ENCODE results near the gene NBR1. TPM values are rescaled to one million over a fixed set of nuclear protein-coding genes. Genes with fewer than 3 reads are reported as not detected.
"Not testable (repeated sequence)": the region's sequence is repeated elsewhere in the genome, so short reads cannot be mapped to it uniquely, and the experiment has no call there.

The NBR1 gene
- total and polyA plus RNA-seq, 7 donors = 50.9 to 98.1 (median 77.9) TPM

DNA sequence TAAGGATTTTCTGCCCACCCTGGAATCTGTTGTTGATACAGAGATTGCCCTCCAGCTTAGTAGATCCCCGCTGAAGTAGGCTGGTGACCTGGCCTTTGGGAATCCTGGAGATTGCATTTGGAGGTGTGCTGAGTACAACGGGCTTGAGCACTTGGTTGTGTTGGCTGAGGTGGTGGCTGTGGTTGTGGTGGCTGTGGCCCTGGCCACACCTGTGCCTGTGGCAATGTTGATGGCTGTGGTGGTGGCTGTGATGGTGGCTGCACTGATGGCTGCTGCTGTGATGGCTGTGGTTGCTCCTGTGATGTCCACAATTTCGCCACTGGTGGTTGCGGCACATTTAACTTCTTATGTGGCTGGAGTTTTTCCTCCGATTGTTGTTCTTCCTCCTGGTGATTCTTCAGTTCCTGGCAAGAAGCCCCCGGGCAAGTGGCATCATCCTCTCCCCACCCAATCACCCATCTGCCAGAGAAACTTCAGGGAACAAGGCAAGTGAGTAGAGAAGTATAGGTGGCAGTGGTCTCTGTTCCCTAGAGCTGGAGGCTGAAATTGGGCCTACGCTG lies 53.2 kb downstream of the NBR1 start:
- WGBS, 2 donors = 86 to 93% methylated on average over 7 of the region's 7 CpGs
- TF ChIP-seq, protein P1, sequence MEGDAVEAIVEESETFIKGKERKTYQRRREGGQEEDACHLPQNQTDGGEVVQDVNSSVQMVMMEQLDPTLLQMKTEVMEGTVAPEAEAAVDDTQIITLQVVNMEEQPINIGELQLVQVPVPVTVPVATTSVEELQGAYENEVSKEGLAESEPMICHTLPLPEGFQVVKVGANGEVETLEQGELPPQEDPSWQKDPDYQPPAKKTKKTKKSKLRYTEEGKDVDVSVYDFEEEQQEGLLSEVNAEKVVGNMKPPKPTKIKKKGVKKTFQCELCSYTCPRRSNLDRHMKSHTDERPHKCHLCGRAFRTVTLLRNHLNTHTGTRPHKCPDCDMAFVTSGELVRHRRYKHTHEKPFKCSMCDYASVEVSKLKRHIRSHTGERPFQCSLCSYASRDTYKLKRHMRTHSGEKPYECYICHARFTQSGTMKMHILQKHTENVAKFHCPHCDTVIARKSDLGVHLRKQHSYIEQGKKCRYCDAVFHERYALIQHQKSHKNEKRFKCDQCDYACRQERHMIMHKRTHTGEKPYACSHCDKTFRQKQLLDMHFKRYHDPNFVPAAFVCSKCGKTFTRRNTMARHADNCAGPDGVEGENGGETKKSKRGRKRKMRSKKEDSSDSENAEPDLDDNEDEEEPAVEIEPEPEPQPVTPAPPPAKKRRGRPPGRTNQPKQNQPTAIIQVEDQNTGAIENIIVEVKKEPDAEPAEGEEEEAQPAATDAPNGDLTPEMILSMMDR (IDR thresholded peaks at IDR 0.05) = no peak
- TF ChIP-seq POLR2AphosphoS5 (IDR thresholded peaks at IDR 0.05) = no peak
- no peak for TF ChIP-seq EP300 (IDR thresholded peaks at IDR 0.05)
- TF ChIP-seq POLR2A (IDR thresholded peaks at IDR 0.05) = no peak

GRCh38 chr17:43226393-43226792 lies 55.4 kb downstream of the NBR1 start:
- Histone ChIP-seq H3K4me3 (no peak overlapping the region), H3K9me3 (no peaks in the 10 kb centered on the region), H3K27ac (no peak overlapping the region), H3K27me3 (no peaks in the 10 kb centered on the region), H3K36me3 (peaks cover 0 to 16% (median 0%) of the 10 kb centered on the region in 4 donors), H3K4me1 (no peaks in the 10 kb centered on the region)
- intact Hi-C loops (cut with DNase I) = no loop called here
- DNase-seq = peak; percentile 19
- WGBS, 2 donors = 92 to 97% methylated on average over 7 of the region's 7 CpGs
- no peak for TF ChIP-seq EP300 (IDR thresholded peaks at IDR 0.05)
- no peak for TF ChIP-seq POLR2A (IDR thresholded peaks at IDR 0.05)
- TF ChIP-seq, protein P1 (IDR thresholded peaks at IDR 0.05) = no peak
- TF ChIP-seq POLR2AphosphoS5 (IDR thresholded peaks at IDR 0.05) = no peak

More for the DNA sequence above, 53.2 kb downstream of the NBR1 start:
- intact Hi-C loops (cut with DNase I) = no loop called here
- Histone ChIP-seq H3K4me3 (no peak overlapping the region), H3K27me3 (no peaks in the 10 kb centered on the region), H3K4me1 (no peaks in the 10 kb centered on the region), H3K9me3 (no peaks in the 10 kb centered on the region), H3K27ac (no peak overlapping the region), H3K36me3 (peaks cover 0 to 16% (median 0%) of the 10 kb centered on the region in 4 donors)
- DNase-seq = peak; percentile 7

- peaks cover 0 to 16% (median 0%) of the 10 kb centered on the region in 4 donors for H3K36me3 ChIP-seq
- intact Hi-C loops (cut with DNase I); H3K4me3 ChIP-seq; H3K9me3 ChIP-seq; H3K27me3 ChIP-seq; H3K4me1 ChIP-seq; DNase-seq; H3K27ac ChIP-seq: not testable (repeated sequence)
- WGBS, 2 donors = no CpG with 5 or more reads among the region's 7 CpGs
Measured at GRCh38 chr17:43228020-43228782, 57.2 kb downstream of the NBR1 start, which contains the start of gene CCDC200. Gene CCDC200, minus strand, starts transcription at chr17:43228623. Its CDS starts 69 bp downstream, at chr17:43228554.

DNA sequence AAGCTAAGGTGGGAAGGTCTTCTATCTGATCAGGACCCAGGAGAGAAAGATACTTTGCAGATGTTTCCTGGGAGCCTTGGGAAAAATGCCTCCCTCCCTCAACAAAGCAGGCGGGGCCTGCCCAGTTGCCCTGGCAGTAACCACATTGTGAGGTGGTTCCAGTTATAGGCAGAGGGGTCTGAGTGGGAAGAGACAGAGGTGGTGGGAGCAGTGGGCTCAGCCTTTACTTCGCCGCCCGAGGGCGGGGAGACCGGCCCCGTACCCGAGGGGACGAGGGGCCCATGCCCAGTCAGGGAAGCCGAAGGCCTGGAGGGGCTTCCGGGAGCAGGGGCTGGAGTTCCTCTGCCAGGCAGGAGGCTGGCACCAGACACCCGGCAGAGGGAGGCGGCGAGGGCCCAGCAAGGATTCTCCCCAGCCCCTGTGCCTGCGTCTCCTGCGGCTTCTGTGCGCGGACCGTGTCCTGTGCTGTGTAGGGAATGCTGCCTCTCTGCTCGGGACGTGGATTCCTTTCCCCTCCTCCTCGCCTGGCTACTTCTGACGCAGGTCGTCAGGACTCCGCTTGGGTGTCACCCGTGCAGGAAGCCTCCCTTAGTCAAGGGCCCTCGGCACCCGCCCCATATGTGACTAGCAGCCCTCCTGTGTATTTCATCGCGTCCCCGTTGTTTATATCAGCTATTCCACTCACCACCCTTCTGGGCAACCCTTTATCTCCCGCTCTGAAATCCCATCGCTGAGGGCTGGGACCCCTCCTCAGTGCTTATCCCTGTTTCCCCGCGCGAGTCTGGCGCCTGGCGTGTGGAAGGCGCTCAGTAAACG lies 60.4 kb downstream of the NBR1 start:
- 69 to 86% methylated on average over 18 to 19 of the region's 40 CpGs for WGBS, 2 donors
- peak overlapping the region in 3 of 4 donors; percentile 0 to 17 (median 16) for H3K4me3 ChIP-seq
- H3K27me3 ChIP-seq; intact Hi-C loops (cut with DNase I); H3K9me3 ChIP-seq; H3K4me1 ChIP-seq; H3K36me3 ChIP-seq: not testable (repeated sequence)
- DNase-seq = peak; percentile 66
- peak in 1 of 4 donors; percentile 39 for TF ChIP-seq POLR2AphosphoS5 (IDR thresholded peaks at IDR 0.05)
- peak overlapping the region; percentile 28 to 73 (median 60) for H3K27ac ChIP-seq

GRCh38 chr17:43232021-43232699 lies 61.1 kb downstream of the NBR1 start:
- 31 to 65% methylated on average over 16 of the region's 24 CpGs for WGBS, 2 donors
- H3K9me3 ChIP-seq; H3K4me1 ChIP-seq; intact Hi-C loops (cut with DNase I); H3K36me3 ChIP-seq; H3K27me3 ChIP-seq: not testable (repeated sequence)
- Histone ChIP-seq H3K27ac (peak overlapping the region; percentile 22 to 66 (median 30)), H3K4me3 (peak overlapping the region in 3 of 4 donors; percentile 0 to 17 (median 16))
- TF ChIP-seq POLR2AphosphoS5 (IDR thresholded peaks at IDR 0.05) (peak in 1 of 4 donors; percentile 26), EP300 (IDR thresholded peaks at IDR 0.05) (peak in 2 of 4 donors; percentile 13 to 20)
- DNase-seq = peak; percentile 88

DNA sequence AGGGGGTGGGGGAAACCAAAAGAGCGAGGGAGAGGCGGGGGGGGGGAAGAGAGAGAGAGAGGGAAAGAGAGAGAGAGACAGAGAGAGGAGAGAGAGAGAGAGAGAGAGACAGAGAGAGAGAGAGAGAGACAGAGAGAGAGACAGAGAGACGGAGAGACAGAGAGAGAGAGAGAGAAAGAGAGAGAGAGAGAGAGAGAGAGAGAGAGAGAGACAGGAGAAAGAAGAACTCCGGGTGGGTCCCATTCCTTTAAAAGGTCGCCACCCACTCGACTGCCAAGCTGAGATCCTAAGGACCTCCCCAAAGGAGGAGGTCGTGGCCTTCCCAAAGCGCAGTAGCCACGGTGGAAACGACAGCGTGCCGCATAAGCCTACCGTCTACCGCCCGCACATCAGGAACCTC lies 62.2 kb downstream of the NBR1 start:
- H3K27me3 ChIP-seq; H3K4me1 ChIP-seq; H3K9me3 ChIP-seq; H3K36me3 ChIP-seq; DNase-seq; H3K27ac ChIP-seq; intact Hi-C loops (cut with DNase I); H3K4me3 ChIP-seq: not testable (repeated sequence)
- WGBS, 2 donors = 0% methylated on average over 2 of the region's 15 CpGs

GRCh38 chr17:43233877-43234276 lies 62.9 kb downstream of the NBR1 start, which contains the start of gene RNU2-1:
Gene RNU2-1, minus strand, starts transcription at chr17:43233977.
- intact Hi-C loops (cut with DNase I); H3K4me3 ChIP-seq; DNase-seq; H3K9me3 ChIP-seq; H3K36me3 ChIP-seq; H3K4me1 ChIP-seq; H3K27me3 ChIP-seq; H3K27ac ChIP-seq: not testable (repeated sequence)
- no CpG with 5 or more reads among the region's 31 CpGs for WGBS, 2 donors

GRCh38 chr17:43239597-43239996 lies 68.6 kb downstream of the NBR1 start:
- H3K36me3 ChIP-seq; H3K9me3 ChIP-seq; H3K4me1 ChIP-seq; DNase-seq; H3K27me3 ChIP-seq; H3K4me3 ChIP-seq; H3K27ac ChIP-seq; intact Hi-C loops (cut with DNase I): not testable (repeated sequence)
- 0% methylated on average over 1 of the region's 26 CpGs; no CpG with 5 or more reads in 1 of the 2 donors for WGBS, 2 donors

All from sigmoid colon (tissue), 7 donors.